BJ (cell line): ENCODE data around the gene S100A6. TPM values are rescaled to one million over a fixed set of nuclear protein-coding genes. Genes with fewer than 3 reads are reported as not detected.

Experiments used
- CTCF ChIA-PET: fragments of 350-600 bp; formaldehyde crosslinking; extraction: SDS; loops from one replicate; lab custom pipeline; 2021; ENCODE audit warnings: antibody characterized with exemption, inconsistent platforms; lab: Yijun Ruan, JAX
- POLR2A ChIA-PET: fragments of 300-600 bp; sonication (Branson Sonifier 250); formaldehyde crosslinking; extraction: SDS; loops from one replicate; lab custom pipeline; 2021; ENCODE audit warnings: antibody characterized with exemption; lab: Charles Lee
- DNase-seq: peaks from one replicate; pipeline ENCODE4 v3.0.0-alpha.2; 2011; ENCODE audit warnings: low read depth
- H3K27me3 ChIP-seq: 2 replicates; pipeline ENCODE4 v1.6.0; 2011; ENCODE audit warnings: low read length; ENCODE audit not compliant: control insufficient read depth, insufficient read depth
- H3K36me3 ChIP-seq: 2 replicates; pipeline ENCODE4 v1.5.1; 2011; ENCODE audit warnings: low read length; ENCODE audit not compliant: control insufficient read depth, insufficient read depth
- H3K4me3 ChIP-seq: 2 replicates; pipeline ENCODE4 v1.5.1; 2011; ENCODE audit warnings: low read depth, mild to moderate bottlenecking, control low read depth, low read length
- polyA plus RNA-seq: library from polyadenylated mRNA; depleted of rRNA; stranded (reverse); fragments of >200 nt; gene quantifications from 2 replicates; pipeline ENCODE4 v1.2.3, GENCODE V29; 2011
- TF ChIP-seq, protein P1 (sequence below): IDR thresholded peaks from 2 replicates; pipeline ENCODE4 v1.5.1; 2011; ENCODE audit warnings: low read depth, mild to moderate bottlenecking, control low read depth, inconsistent platforms, low read length, moderate library complexity; ENCODE audit not compliant: insufficient read depth

The S100A6 gene
- polyA plus RNA-seq, 1 experiment: 1,308 TPM

DNA sequence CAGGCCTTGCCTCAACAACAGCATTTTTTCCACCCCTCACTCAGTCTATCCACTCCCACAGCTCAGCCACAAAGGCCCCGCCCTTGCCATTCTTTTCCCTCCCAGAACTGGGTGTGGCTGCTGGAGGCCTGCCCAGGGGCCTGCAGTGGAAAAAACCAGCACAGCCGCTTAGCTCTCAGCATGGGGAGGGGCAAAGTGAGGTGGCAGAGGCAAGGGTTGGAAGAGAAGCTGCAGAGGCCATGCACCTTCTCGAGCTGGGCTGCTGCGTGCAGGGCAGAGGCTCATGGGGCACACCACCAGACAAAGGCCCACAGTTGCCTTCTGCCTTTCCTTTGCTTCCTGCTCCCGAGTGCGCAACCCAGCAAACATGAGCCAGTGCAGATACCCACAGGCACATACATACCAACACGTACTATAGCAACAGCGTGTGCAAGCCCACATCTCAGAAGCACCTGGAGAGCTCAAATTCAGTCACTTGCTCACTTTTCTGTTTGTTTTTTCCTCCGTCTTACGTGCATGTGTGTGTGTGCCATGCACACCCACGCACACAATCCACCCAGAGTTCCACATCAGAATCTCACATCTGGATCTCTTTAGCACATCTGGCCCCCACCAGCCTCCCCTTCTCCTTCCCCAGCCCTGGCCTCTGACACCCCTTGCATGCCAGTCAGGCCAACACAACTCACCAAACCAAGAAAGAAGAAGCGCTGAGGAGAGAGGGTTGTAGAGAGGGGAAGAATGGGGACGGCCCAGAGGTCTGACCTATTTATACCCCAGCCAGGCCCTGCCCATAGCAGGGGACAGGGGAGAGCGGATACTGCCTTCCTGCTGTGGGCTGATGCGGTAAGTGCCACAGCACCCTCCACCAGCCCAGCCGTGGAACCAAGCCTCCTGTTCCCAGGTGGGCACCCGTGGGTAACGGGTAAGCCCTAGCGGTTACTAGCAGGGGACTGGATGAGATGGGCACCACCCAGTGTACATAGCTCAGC, 9.6 kb upstream of the S100A6 start, which contains the start of gene S100A4:
Gene S100A4 (minus strand): TSS at position 740 of the 989 bp plus-strand sequence. CDS start 1,012 bp downstream, outside the sequence.
- Histone ChIP-seq H3K36me3 (no peaks in the 10 kb centered on the region), H3K4me3 (peak within 1 kb of the TSS; percentile 44), H3K27me3 (no peaks in the 10 kb centered on the region)
- ChIA-PET CTCF (interaction anchor here (0.7 to 5.4 kb wide), 10 partner anchors 9 to 82 kb away, joined by 3 to 31 read pairs (median 4); partner anchors contain the start of genes S100A13 and S100A6), POLR2A (interaction anchor here (0.7 to 3.9 kb wide), 5 partner anchors 11 to 195 kb away, joined by 3 to 36 read pairs (median 4); partner anchors contain the start of gene S100A6)
- DNase-seq: peak; percentile 86
- TF ChIP-seq, protein P1, sequence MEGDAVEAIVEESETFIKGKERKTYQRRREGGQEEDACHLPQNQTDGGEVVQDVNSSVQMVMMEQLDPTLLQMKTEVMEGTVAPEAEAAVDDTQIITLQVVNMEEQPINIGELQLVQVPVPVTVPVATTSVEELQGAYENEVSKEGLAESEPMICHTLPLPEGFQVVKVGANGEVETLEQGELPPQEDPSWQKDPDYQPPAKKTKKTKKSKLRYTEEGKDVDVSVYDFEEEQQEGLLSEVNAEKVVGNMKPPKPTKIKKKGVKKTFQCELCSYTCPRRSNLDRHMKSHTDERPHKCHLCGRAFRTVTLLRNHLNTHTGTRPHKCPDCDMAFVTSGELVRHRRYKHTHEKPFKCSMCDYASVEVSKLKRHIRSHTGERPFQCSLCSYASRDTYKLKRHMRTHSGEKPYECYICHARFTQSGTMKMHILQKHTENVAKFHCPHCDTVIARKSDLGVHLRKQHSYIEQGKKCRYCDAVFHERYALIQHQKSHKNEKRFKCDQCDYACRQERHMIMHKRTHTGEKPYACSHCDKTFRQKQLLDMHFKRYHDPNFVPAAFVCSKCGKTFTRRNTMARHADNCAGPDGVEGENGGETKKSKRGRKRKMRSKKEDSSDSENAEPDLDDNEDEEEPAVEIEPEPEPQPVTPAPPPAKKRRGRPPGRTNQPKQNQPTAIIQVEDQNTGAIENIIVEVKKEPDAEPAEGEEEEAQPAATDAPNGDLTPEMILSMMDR: 0 out of 2 replicates have a peak, but pooled peaks have one; percentile 3

DNA sequence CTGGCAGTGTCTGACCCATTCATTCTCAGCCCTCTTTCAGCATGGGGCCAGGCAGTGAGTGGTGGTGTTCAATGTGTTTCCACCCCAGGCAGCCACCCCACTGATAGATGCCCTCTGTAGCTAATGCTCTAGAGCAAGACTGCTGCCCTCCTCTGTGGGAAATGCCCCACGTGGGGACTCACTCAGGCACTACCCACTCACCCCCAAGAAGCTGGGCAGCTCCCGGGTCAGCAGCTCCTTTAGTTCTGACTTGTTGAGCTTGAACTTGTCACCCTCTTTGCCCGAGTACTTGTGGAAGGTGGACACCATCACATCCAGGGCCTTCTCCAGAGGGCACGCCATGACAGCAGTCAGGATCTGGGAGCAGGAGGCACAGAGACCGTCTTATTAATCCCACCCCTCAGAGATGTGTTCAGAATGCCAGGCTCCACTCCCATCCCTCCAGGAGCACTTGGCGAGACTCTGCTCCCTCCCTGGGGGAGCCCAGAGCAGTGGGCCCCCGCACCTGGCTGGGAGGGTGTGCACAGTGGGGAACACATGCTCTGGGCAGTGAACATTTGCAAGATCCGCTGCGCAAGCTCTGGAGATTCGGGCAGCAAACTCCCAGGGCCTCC, 8.8 kb upstream of the S100A6 start:
- TF ChIP-seq, protein P1: no peak
- Histone ChIP-seq H3K4me3 (peak overlapping the region; percentile 44), H3K27me3 (no peaks in the 10 kb centered on the region), H3K36me3 (no peaks in the 10 kb centered on the region)
- no peak for DNase-seq
- POLR2A ChIA-PET: interaction anchor here (0.7 to 3.9 kb wide), 5 partner anchors 10 to 196 kb away, joined by 3 to 36 read pairs (median 4); partner anchors contain the start of gene S100A6
- CTCF ChIA-PET: interaction anchor here (0.7 to 5.4 kb wide), 10 partner anchors 9 to 83 kb away, joined by 3 to 31 read pairs (median 4); partner anchors contain the start of genes S100A13 and S100A6

DNA sequence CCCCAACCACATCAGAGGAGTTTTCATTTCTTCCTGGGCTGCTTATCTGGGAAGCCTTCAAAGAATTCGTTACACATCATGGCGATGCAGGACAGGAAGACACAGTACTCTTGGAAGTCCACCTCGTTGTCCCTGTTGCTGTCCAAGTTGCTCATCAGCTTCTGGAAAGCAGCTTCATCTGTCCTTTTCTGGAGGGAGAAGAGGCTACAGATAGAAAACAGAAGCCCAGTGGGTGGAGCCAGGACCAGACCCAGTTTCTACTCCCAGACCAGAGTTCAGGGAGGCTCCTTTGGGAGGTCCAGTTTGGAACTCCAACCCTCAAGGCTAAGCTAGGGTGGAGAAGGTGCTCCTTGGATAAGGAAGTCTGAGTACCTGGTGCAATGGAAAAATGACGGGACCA, 7.9 kb upstream of the S100A6 start:
- DNase-seq: no peak
- ChIA-PET POLR2A (interaction anchor here (0.6 to 3.9 kb wide), 3 partner anchors 9 to 25 kb away, joined by 3 to 36 read pairs (median 4); partner anchors contain the start of gene S100A6), CTCF (interaction anchor here (0.8 to 5.4 kb wide), 6 partner anchors 11 to 74 kb away, joined by 3 to 31 read pairs (median 6); no protein-coding TSS in a partner anchor)

DNA sequence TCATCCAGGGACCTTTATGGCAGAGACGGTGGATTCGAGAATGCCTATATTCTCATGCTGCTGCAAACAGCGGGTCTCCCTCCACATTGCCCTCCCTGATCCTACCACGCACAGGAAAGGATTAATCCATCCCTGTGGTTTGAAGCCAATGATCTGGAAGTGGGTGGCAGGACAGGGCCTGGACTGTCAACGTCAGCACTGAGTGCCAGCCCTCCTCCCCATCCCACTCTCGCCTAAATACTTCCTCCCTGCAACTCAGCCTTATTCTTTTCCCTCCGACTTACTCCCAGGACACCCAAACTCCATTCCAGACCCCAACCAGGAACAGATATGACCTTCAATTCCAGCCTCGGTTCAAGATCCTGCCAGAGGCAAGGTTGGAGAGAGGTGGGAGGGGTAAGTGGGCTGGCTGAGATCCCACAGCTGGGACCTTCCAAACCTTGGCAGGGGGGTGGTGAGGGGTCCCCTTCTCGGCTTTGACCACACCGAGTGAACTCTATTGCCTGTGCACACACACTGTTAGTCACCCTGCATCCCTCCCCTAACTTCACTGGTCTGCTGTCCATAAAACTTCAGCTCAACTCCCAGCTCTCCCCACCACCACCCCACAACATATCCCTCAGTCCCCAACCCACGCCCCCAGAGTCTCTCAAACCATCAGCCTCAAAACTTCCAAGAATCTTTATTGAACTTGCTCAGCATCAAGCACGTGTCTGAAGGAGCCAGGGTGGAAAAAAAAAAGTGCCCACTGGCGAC, 7.3 kb upstream of the S100A6 start:
- H3K4me3 ChIP-seq: no peak overlapping the region
- ChIA-PET POLR2A (interaction anchor here (0.6 to 3.9 kb wide), 3 partner anchors 9 to 1372 kb away, joined by 3 to 36 read pairs (median 4); partner anchors contain the start of gene S100A6), CTCF (interaction anchor here (0.8 to 5.4 kb wide), 6 partner anchors 10 to 75 kb away, joined by 3 to 31 read pairs (median 6); no protein-coding TSS in a partner anchor)
- no peaks in the 10 kb centered on the region for H3K36me3 ChIP-seq
- H3K27me3 ChIP-seq: no peaks in the 10 kb centered on the region
- TF ChIP-seq, protein P1: no peak
- no peak for DNase-seq

More for the DNA sequence above, 7.9 kb upstream of the S100A6 start:
- no peaks in the 10 kb centered on the region for H3K27me3 ChIP-seq
- peak overlapping the region; percentile 44; the same call in 1 of the 2 replicates for H3K4me3 ChIP-seq
- TF ChIP-seq, protein P1: no peak
- H3K36me3 ChIP-seq: no peaks in the 10 kb centered on the region
